GM18499 (cell line): Measurements from ENCODE around the gene CDX1.

Source experiments
- ATAC-seq: cut with Tn5 transposase; IDR thresholded peaks from one replicate; pipeline ENCODE4 v1.9.1; 2021; ENCODE audit warnings: moderate number of reproducible peaks; ENCODE audit not compliant: insufficient read depth, unreplicated experiment

The CDX1 gene

GRCh38 chr5:150180241-150181026 is 13.9 kb downstream of the CDX1 start:
- ATAC-seq, result no peak

- no peak for ATAC-seq
Measured at GRCh38 chr5:150181027-150181426, 14.4 kb downstream of the CDX1 start.

DNA sequence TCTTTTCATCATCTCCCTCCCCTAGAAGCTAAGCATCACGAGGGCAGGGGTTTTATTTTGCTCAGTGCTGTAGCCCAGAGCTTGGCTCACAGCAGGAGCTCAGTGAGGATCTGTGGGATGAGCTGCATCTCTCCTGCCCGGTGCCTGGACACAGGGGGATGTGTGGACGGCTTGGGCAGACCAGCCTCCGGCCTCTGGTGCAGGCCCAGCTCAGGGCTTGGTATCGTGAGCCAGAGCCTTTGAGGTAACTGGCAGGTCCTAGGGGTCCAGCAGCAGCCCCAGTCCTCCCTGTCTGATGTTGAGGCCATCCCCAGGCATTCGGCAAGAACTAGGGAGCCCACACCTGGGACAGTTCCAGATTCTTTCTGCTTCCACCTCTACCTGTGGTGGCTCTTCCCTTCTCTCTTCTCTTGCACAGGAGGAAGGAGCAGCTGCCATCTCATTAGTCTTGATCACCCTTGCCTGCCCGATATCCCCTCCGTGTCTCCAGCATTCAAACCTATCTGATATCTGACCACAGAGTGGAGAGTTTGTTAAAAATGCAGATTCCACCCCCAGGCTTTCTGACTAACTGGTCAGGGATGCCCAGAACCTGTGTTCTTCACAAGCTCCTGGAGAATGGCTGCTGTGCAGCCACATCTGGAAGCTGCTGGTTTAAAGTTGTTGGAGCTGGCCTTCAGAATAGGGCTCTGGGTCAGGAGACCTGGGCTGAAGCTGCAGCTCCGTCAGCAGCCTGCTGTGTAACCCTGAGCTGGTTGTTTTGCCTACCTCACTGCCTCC is 15.4 kb downstream of the CDX1 start:
- no peak for ATAC-seq

- no peak for ATAC-seq
Measured at GRCh38 chr5:150182774-150183173, 16.2 kb downstream of the CDX1 start.

- no peak for ATAC-seq
Measured at GRCh38 chr5:150183436-150183835, 16.9 kb downstream of the CDX1 start.

DNA sequence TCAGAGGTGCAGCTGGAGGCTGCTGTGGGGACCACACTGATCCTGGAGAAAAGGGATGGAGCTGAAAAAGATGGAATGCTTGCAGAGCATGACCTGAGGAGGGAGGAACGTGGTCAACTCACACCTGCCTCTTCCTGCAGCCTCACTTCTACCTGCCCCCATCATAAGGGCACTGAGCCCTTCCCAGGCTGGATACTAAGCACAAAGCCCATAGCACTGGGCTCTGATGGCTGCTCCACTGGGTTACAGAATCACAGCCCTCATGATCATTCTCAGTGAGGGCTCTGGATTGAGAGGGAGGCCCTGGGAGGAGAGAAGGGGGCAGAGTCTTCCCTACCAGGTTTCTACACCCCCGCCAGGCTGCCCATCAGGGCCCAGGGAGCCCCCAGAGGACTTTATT is 17.4 kb downstream of the CDX1 start:
- no peak for ATAC-seq

DNA sequence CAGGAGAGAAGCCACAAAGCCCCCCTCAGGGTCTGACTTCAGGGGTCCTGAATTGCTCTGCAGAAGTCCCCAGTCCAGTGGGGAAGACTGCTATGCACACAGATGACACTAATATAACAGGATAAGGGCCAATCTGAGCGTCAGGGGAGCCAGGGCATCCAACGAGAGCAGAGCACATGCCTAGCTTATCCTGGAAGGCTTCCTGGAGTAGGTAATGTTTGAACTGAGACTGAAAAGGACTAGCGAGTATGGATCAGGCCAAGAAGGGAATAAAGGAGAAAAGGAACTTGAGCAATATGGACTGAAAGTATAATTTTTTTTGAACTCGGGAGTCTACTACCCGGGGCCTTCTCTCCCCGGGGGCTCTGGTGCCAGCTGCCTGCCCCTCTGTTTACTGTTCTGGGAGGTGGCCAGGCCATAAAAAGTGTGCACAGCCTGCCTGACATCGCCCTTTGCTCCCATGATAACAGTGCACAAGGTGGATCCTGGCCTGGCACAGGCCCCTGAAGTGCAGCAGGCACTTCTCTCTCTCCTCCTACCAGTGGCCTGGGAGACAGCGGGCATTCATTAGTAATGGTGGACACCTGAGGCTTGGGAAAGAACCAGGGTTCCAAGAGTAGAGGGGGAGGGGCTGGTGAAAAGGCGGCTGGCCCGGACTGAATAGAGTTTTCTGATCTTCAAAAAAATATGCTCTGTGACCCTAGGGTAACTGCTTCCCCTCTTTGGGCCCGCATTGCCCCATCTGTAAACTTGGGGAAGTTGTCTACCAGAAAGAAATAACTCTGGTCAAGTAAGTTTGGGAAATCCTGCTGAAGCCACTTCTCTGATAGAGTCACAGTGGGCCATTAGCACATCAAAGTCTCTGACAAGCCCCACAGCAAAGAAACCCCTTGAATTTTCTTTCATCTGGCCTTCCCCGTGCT is 18.7 kb downstream of the CDX1 start:
- ATAC-seq, result no peak

- ATAC-seq, result no peak
Measured at GRCh38 chr5:150186137-150186536, 19.6 kb downstream of the CDX1 start.

DNA sequence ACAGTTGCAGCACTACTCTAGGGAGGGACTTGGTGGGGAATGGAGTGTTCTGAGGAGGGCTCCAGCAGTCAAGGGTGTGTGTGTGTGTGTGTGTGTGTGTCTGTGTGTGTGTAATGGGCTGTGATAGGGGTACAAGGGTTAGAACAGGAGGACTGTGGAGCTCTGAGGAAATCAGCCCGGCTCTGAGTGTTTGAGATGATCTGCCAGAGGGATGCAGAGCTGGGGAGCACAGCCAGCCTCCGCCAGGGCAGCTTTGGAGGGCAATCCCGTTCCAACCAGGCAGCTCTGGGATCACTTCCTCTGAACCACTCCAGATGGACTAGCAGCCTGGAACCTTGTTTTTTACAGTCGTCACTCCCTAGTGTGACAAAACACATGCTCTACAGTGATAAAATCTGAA is 20.3 kb downstream of the CDX1 start:
- ATAC-seq, result no peak

DNA sequence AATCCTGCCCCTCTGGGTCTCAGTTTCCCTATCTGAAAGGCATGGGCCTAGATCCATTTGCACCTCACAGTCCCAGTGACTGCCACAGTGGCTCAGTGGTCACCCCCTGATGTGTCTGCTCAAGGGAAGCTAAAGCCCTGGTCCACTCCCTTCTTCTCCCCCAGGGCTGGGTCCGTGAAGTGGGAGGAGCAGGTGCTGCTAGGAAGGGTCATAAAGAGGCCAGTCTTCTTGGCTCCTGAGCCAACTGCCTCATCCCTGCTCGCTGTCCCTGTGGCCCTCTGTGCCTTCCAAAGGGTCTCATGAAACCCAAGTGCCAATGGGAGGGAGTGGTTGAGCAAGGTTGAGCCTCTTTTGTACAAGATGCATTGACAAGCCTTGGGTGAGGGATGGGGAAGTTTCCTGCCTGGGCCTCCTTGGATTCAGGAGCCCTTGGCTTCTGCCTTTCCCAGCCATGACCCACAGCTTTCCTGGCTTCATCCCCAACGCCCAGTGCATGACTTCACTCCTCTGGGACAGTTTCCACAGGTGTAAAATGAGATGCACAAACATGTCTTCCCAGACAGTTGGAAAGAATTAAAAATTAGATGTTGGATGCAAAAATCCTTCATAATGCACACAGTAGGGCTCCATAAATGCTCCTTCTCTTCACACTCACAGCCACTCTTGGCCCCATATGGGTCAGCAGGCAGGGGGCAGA is 21.7 kb downstream of the CDX1 start:
- no peak for ATAC-seq

- no peak for ATAC-seq
Measured at GRCh38 chr5:150189326-150189725, 22.7 kb downstream of the CDX1 start.

GRCh38 chr5:150189728-150190502 is 23.3 kb downstream of the CDX1 start, which contains the start of gene SLC6A7:
TSS of gene SLC6A7 (plus strand) at chr5:150190062. CDS start at chr5:150190328, 266 bp downstream.
- ATAC-seq, result no peak

DNA sequence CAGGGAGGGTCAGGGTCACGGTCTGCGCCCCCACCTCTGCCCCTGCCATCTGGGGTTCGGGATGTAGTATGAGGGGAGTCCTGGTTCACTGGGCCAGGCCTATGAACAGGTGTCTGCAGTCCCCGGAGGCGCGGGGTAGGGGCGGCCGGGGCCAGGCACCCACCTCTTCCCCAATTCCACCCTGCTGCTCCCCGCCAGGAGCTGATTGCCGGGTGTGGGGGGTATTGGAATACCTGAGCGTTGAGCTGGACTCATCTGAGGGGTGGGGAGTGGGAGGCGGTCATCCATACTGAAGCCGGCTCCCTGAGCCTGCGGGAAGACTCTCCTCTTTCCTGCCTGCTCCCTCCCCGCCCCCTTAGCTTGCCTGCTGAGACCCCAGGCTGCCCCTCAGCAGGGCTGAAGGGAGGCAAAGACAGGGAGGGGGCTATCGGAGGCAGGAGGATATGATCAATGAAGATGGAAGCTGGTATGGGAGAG is 24.0 kb downstream of the CDX1 start:
- no peak for ATAC-seq

DNA sequence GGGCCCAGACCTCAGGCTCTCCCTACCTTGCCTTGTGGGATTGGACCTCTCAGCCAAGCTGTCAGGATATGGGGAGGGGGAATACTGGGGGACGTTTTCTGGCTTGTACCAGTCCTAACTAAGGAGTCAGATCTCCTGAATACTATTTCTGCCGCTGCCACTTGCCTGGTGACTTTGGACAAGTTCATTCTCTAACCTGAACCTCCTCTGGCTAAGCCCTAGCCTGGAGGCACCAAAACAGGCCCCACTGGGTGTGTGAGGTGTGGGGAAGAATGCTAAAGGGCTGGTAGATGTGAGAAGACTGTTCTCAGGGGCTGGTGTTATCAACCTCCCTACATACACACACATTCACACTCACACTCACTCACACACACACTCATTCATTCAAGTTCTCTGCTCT is 24.4 kb downstream of the CDX1 start:
- no peak for ATAC-seq

DNA sequence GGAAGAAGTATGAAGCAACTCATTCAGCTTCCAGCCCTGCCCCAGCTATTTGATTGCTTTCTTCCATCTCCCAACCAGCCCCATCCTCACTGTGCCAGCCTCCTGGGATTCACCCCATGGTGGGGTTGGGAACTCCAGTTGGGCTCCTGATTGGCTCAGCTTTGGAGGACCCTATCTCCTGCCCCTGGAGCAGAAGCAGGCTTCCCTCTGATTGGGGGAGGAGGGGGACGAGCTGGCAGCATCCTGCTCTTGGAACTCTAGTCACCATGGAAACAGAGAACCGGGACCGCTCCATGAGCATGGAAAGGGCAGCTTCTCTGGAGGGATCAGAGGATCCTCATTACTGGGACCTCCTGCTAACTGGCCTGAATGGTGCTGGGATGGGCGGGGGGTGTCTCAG is 25.9 kb downstream of the CDX1 start:
- ATAC-seq, result no peak

- ATAC-seq, result no peak
Measured at GRCh38 chr5:150195736-150196485, 29.3 kb downstream of the CDX1 start.

DNA sequence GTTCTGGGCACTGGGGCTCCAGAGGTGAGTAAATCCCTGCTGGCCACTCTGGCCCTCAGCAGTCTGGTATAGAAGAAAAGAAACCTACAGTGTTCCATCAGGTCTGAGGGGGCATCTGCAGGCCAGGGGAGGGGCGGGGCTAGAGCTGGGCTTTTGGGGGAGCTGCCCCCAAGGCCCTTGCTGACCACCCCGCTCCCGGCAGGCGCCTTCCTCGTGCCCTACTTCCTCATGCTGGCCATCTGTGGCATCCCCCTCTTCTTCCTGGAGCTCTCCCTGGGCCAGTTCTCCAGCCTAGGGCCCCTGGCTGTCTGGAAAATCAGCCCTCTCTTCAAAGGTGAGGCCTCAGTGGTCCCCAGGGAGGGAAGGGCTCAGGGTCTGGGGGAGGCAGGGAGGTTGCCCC is 29.9 kb downstream of the CDX1 start:
- ATAC-seq, result no peak

GRCh38 chr5:150196986-150197385 is 30.4 kb downstream of the CDX1 start:
- ATAC-seq, result no peak
